IMR-90 (cell line): ENCODE data around the gene CACNG6. TPM values are rescaled to one million over a fixed set of nuclear protein-coding genes. Genes with fewer than 3 reads are reported as not detected.
"Not testable (repeated sequence)": the region's sequence is repeated elsewhere in the genome, so short reads cannot be mapped to it uniquely, and the experiment has no call there.

Experiments
- ATAC-seq: fragments of 200-7000 bp; cut with Tn5 transposase; 2 replicates; pipeline ENCODE4 v1.9.1; 2020; ENCODE audit warnings: low read depth, mild to moderate bottlenecking, moderate library complexity
- BruUV-seq: library from RNA; stranded (reverse); fragments of 400-500 nt; replicated peaks from 2 replicates; lab custom pipeline; 2021; lab: Mats Ljungman, UMichigan
- CTCF ChIA-PET: fragments of 300-600 bp; formaldehyde crosslinking; extraction: SDS; loops from one replicate; lab custom pipeline; 2021; ENCODE audit warnings: antibody characterized with exemption; lab: Yijun Ruan, JAX
- POLR2A ChIA-PET: fragments of 300-600 bp; sonication (Branson Sonifier 250); formaldehyde crosslinking; loops from one replicate; lab custom pipeline; 2022; ENCODE audit warnings: antibody characterized with exemption; ENCODE audit not compliant: unreplicated experiment; lab: Charles Lee
- DNase-seq: peaks from one replicate; pipeline ENCODE4 v3.0.0; 2013
- H2AFZ ChIP-seq: replicated peaks from 2 replicates; pipeline ENCODE3; 2013; ENCODE audit warnings: low read length, mild to moderate bottlenecking; ENCODE audit not compliant: poor library complexity
- H2AK5ac ChIP-seq: 2 replicates; pipeline ENCODE4 v1.6.1; 2013; ENCODE audit warnings: low read depth, low read length, inconsistent platforms
- H2AK9ac ChIP-seq: replicated peaks from 2 replicates; pipeline ENCODE3; 2013; ENCODE audit warnings: mild to moderate bottlenecking, low read depth, low read length, moderate library complexity; ENCODE audit not compliant: poor library complexity
- H2BK120ac ChIP-seq: 2 replicates; pipeline ENCODE4 v1.6.1; 2013; ENCODE audit warnings: low read depth, low read length, inconsistent platforms
- H2BK15ac ChIP-seq: 3 replicates; pipeline ENCODE4 v1.6.1; 2013; ENCODE audit warnings: low read depth, low read length, inconsistent platforms
- H2BK20ac ChIP-seq: 2 replicates; pipeline ENCODE4 v1.6.1; 2013; ENCODE audit warnings: low read depth, mild to moderate bottlenecking, inconsistent platforms, low read length, moderate library complexity
- H2BK5ac ChIP-seq: 2 replicates; pipeline ENCODE4 v1.6.1; 2013; ENCODE audit warnings: mild to moderate bottlenecking, low read depth, low read length, inconsistent platforms; ENCODE audit not compliant: poor library complexity, severe bottlenecking
- H3K14ac ChIP-seq: replicated peaks from 2 replicates; pipeline ENCODE4 v1.6.1; 2013; ENCODE audit warnings: low read depth, low read length, inconsistent platforms
- H3K18ac ChIP-seq: 2 replicates; pipeline ENCODE4 v1.6.1; 2013; ENCODE audit warnings: low read depth, low read length, control low read depth
- H3K23ac ChIP-seq: 2 replicates; pipeline ENCODE4 v1.6.1; 2013; ENCODE audit warnings: low read depth, low read length, inconsistent platforms
- H3K27ac ChIP-seq: 2 replicates; pipeline ENCODE4 v1.5.1; 2013; ENCODE audit warnings: mild to moderate bottlenecking, control low read depth, low read length; ENCODE audit not compliant: insufficient read depth
- H3K27me3 ChIP-seq: 2 replicates; pipeline ENCODE4 v1.6.1; 2013; ENCODE audit warnings: low read length; ENCODE audit not compliant: control insufficient read depth, insufficient read depth
- H3K36me3 ChIP-seq: 2 replicates; pipeline ENCODE4 v1.6.1; 2013; ENCODE audit warnings: low read length, mixed read lengths; ENCODE audit not compliant: control insufficient read depth, insufficient read depth
- H3K4ac ChIP-seq: 2 replicates; pipeline ENCODE4 v1.6.1; 2013; ENCODE audit warnings: low read depth, low read length, inconsistent platforms
- H3K4me1 ChIP-seq: 2 replicates; pipeline ENCODE4 v1.6.1; 2013; ENCODE audit warnings: low read length, mixed read lengths; ENCODE audit not compliant: control insufficient read depth, insufficient read depth
- H3K4me2 ChIP-seq: 2 replicates; pipeline ENCODE4 v1.6.1; 2013; ENCODE audit warnings: low read depth, mild to moderate bottlenecking, control low read depth, low read length, moderate library complexity
- H3K4me3 ChIP-seq: 2 replicates; pipeline ENCODE4 v1.5.1; 2013; ENCODE audit warnings: low read depth, mild to moderate bottlenecking, control low read depth, low read length, moderate library complexity; ENCODE audit not compliant: insufficient read depth
- H3K56ac ChIP-seq: 2 replicates; pipeline ENCODE4 v1.6.1; 2013; ENCODE audit warnings: low read length, inconsistent platforms; ENCODE audit not compliant: insufficient read depth; ENCODE audit errors: extremely low read depth
- H3K79me1 ChIP-seq, 2 experiments: 2 replicates each; pipeline ENCODE4 v1.6.1; 2013; ENCODE audit warnings: low read length in 2 of 2, inconsistent platforms in 1 of 2, low read depth in 1 of 2
- H3K9ac ChIP-seq: 2 replicates; pipeline ENCODE4 v1.6.1; 2013; ENCODE audit warnings: low read depth, low read length, control low read depth
- H3K9me1 ChIP-seq: 2 replicates; pipeline ENCODE4 v1.6.1; 2013; ENCODE audit warnings: low read length, inconsistent platforms; ENCODE audit not compliant: insufficient read depth
- H3K9me3 ChIP-seq: 2 replicates; pipeline ENCODE4 v1.6.1; 2013; ENCODE audit warnings: low read length; ENCODE audit not compliant: control insufficient read depth, insufficient read depth
- H4K20me1 ChIP-seq: 2 replicates; pipeline ENCODE4 v1.6.1; 2013; ENCODE audit warnings: low read length, inconsistent platforms; ENCODE audit not compliant: insufficient read depth
- H4K5ac ChIP-seq: 2 replicates; pipeline ENCODE4 v1.6.1; 2013; ENCODE audit warnings: mild to moderate bottlenecking, low read depth, low read length, control low read depth
- H4K8ac ChIP-seq, 2 experiments: 2 replicates each; pipeline ENCODE4 v1.6.1; 2013; ENCODE audit warnings: low read depth in 2 of 2, low read length in 2 of 2, control low read depth in 1 of 2, inconsistent platforms in 1 of 2
- H4K91ac ChIP-seq: 2 replicates; pipeline ENCODE4 v1.6.1; 2013; ENCODE audit warnings: low read depth, low read length, inconsistent platforms; ENCODE audit not compliant: insufficient read depth
- CEBPB ChIP-seq: IDR thresholded peaks from 2 replicates; pipeline ENCODE4 v1.6.1; 2012; ENCODE audit warnings: low read depth, low read length, improper control_type of control experiment
- FOS ChIP-seq: fragments of 150-350 bp; IDR thresholded peaks from 2 replicates; pipeline ENCODE4 v1.6.1; 2016; ENCODE audit warnings: low read depth, low read length
- MAFK ChIP-seq: IDR thresholded peaks from 2 replicates; pipeline ENCODE4 v1.6.1; 2012; ENCODE audit warnings: low read depth, low read length, improper control_type of control experiment
- MXI1 ChIP-seq: IDR thresholded peaks from 2 replicates; pipeline ENCODE4 v1.6.1; 2012; ENCODE audit warnings: low read depth, mild to moderate bottlenecking, low read length, moderate library complexity, borderline replicate concordance
- WGBS, 2 experiments: methylation state at CpG; one replicate each; pipeline versions ENCODE4 v1.1.5 to v1.1.7; 2013; ENCODE audit warnings: missing lambda C conversion rate in 2 of 2; ENCODE audit not compliant: insufficient read length in 1 of 2; ENCODE audit errors: extremely low coverage in 2 of 2; 5-methylcytosine and 5-hydroxymethylcytosine counted together
- dilution Hi-C: fragments of 300-500 bp; cut with HindIII; formaldehyde crosslinking; loops from one replicate; pipeline ENCODE4 v1.14.3; 2018; ENCODE audit warnings: low sequenced_read_pairs; ENCODE audit not compliant: unreplicated experiment
- in situ Hi-C: fragments of 300-500 bp; cut with MboI; formaldehyde crosslinking; loops from 3 replicates; pipeline ENCODE4 v1.14.3; 2019; ENCODE audit warnings: low sequenced_read_pairs, inconsistent platforms, mixed read lengths
- intact Hi-C: fragments of 100-400 bp; cut with micrococcal nuclease; formaldehyde crosslinking; loops from 2 replicates; pipeline ENCODE4 v1.10.0; 2022
- polyA plus RNA-seq, 3 experiments: library from polyadenylated mRNA; depleted of rRNA; stranded (reverse); fragments of >200 nt; gene quantifications; 2 replicates each; pipeline ENCODE4 v1.2.3, GENCODE V29; 2012; ENCODE audit warnings: low replicate concordance in 1 of 3
- total RNA-seq: library from RNA; depleted of rRNA; stranded (reverse); fragments of >200 nt; gene quantifications from 2 replicates; pipeline ENCODE4 v1.2.3, GENCODE V29; 2012

CACNG6 gene
- total and polyA plus RNA-seq, 2 of the 4 experiments (the other 2 are of a cell fraction), result not detected

- Histone ChIP-seq H2AFZ (peak overlapping the region; percentile 82), H4K8ac (0 out of 4 replicates have a peak overlapping the region, but pooled peaks of 1 of the 2 experiments have one; percentile 41), H2BK5ac (no peak overlapping the region), H3K27ac (peak overlapping the region; percentile 89), H2AK5ac (peak overlapping the region; percentile 43; the same call in 1 of the 2 replicates), H3K79me1 (no peaks in the 10 kb centered on the region), H2BK20ac (peak overlapping the region; percentile 81), H2BK120ac (peak overlapping the region; percentile 76; the same call in 1 of the 2 replicates), H3K9ac (no peak overlapping the region), H2BK15ac (no peak overlapping the region), H3K18ac (no peak overlapping the region; the same call in 1 of the 2 replicates), H3K14ac (peak overlapping the region; percentile 58), H3K9me1 (no peaks in the 10 kb centered on the region), H2AK9ac (no peak overlapping the region), H3K9me3 (no peaks in the 10 kb centered on the region), H3K36me3 (no peaks in the 10 kb centered on the region), H3K23ac (peak overlapping the region; percentile 28; the same call in 1 of the 2 replicates), H4K5ac (no peak overlapping the region), H4K91ac (peak overlapping the region; percentile 69), H3K4me2 (peak overlapping the region; percentile 53; the same call in 1 of the 2 replicates), H3K56ac (no peak overlapping the region), H3K27me3 (no peaks in the 10 kb centered on the region), H3K4me3 (no peak overlapping the region), H3K4ac (peak overlapping the region; percentile 71), H3K4me1 (no peaks in the 10 kb centered on the region), H4K20me1 (no peaks in the 10 kb centered on the region)
- DNase-seq, result peak; percentile 78
- dilution Hi-C loops, result no loop called here
- CTCF ChIA-PET, result interaction anchor here (0.6 to 2.0 kb wide), 4 partner anchors 9 to 243 kb away, joined by 3 to 12 read pairs (median 6); no protein-coding TSS in a partner anchor
- POLR2A ChIA-PET, result no interaction called here
- intact Hi-C loops, result no loop called here
- WGBS, 2 experiments, result no CpG with 5 or more reads among the region's 4 CpGs
- BruUV-seq, result no TSS peak
- peak; percentile 94 for ATAC-seq
- in situ Hi-C loops, result no loop called here
- TF ChIP-seq MXI1 (peak; percentile 17; the same call in 1 of the 2 replicates), CEBPB (peak; percentile 70), FOS (peak; percentile 37; the same call in 1 of the 2 replicates), MAFK (no peak)
These were observed 44.1 kb downstream of the CACNG6 start for GRCh38 chr19:54035215-54036178.

GRCh38 chr19:54036542-54036941, 45.1 kb downstream of the CACNG6 start:
- H2BK20ac ChIP-seq, result peak overlapping the region; percentile 53; the same call in 1 of the 2 replicates
- H3K4me1 ChIP-seq, H3K27ac ChIP-seq, H3K18ac ChIP-seq, H3K56ac ChIP-seq, H4K5ac ChIP-seq, intact Hi-C loops, H3K27me3 ChIP-seq, H2BK15ac ChIP-seq, DNase-seq, H2AK9ac ChIP-seq, H3K4me3 ChIP-seq, dilution Hi-C loops, H2BK120ac ChIP-seq, H3K4ac ChIP-seq, H4K8ac ChIP-seq, H4K91ac ChIP-seq, H2AFZ ChIP-seq, H2AK5ac ChIP-seq, H2BK5ac ChIP-seq, ATAC-seq, BruUV-seq, POLR2A ChIA-PET, in situ Hi-C loops, H3K36me3 ChIP-seq, H3K9me1 ChIP-seq, H3K9me3 ChIP-seq, H3K9ac ChIP-seq, H3K14ac ChIP-seq, H3K23ac ChIP-seq, H3K79me1 ChIP-seq, H4K20me1 ChIP-seq, H3K4me2 ChIP-seq: not testable (repeated sequence)
- CTCF ChIA-PET, result interaction anchor here (1.5 kb wide), 1 partner anchor 244 kb away, joined by 12 read pairs; no protein-coding TSS in a partner anchor
- WGBS, 2 experiments, result 100% methylated on average over 1 of the region's 5 CpGs; no CpG with 5 or more reads in 1 of the 2 experiments
